Mesothelial cell of epicardium (in vitro differentiated cells): ENCODE data around the gene NPBWR2. TPM values are rescaled to one million over a fixed set of nuclear protein-coding genes. Genes with fewer than 3 reads are reported as not detected.

Source experiments
- DNase-seq, 2 experiments: peaks; one replicate each; pipeline ENCODE4 v3.0.0; 2021; ENCODE audit warnings: low spot score in 2 of 2; ENCODE audit not compliant: unreplicated experiment in 2 of 2
- H3K27ac Mint-ChIP-seq: 2 replicates; pipeline ENCODE4 v1.8.0; 2021; ENCODE audit warnings: mixed read lengths
- H3K27me3 Mint-ChIP-seq: 2 replicates; pipeline ENCODE4 v1.8.0; 2021; ENCODE audit warnings: low read depth, mixed read lengths
- H3K36me3 Mint-ChIP-seq: 2 replicates; pipeline ENCODE4 v1.8.0; 2021; ENCODE audit warnings: mixed read lengths
- H3K4me1 Mint-ChIP-seq: 2 replicates; pipeline ENCODE4 v1.8.0; 2021; ENCODE audit warnings: mixed read lengths
- H3K4me3 Mint-ChIP-seq: 2 replicates; pipeline ENCODE4 v1.8.0; 2021; ENCODE audit warnings: mild to moderate bottlenecking, moderate library complexity, mixed read lengths
- H3K9me3 Mint-ChIP-seq: 2 replicates; pipeline ENCODE4 v1.8.0; 2021; ENCODE audit warnings: mixed read lengths
- total RNA-seq: library from RNA; stranded (reverse); gene quantifications from 3 replicates; pipeline ENCODE4 v1.2.1, GENCODE V29; 2021
- TF ChIP-seq, protein P1 (sequence below): fragments of 200-600 bp; sonication (generic); IDR thresholded peaks from one replicate; pipeline ENCODE4 v1.5.0; 2021; ENCODE audit warnings: antibody characterized with exemption; ENCODE audit not compliant: unreplicated experiment

NPBWR2 gene
- total RNA-seq, 1 donor from 2014 or later = not detected

DNA sequence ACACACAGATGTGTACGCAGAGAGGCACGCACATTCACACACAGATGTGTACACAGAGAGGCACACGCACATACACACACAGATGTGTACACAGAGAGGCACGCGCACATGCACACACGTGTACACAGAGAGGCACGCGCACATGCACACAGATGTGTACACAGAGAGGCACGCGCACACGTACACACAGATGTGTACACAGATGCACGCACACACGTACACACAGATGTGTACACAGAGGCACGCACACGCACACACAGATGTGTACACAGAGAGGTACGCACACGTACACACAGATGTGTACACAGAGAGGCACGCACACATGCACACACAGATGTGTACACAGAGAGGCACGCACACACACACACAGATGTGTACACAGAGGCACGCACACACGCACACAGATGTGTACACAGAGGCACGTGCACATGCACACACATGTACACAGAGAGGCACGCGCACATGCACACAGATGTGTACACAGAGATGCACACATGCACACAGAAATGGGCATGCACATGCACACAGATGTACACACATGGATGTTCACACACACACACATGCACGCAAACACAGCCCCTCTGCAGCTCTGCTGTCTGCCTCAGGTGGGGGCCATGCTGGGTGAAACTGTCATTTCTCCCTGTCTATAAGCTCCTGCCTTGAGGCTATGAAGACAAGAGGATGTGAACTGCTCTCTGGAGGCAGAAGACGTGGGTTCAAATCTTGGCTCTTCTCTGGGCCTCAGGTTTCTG lies 42.6 kb upstream of the NPBWR2 start:
- H3K27ac Mint-ChIP-seq = no peak overlapping the region
- TF ChIP-seq, protein P1, sequence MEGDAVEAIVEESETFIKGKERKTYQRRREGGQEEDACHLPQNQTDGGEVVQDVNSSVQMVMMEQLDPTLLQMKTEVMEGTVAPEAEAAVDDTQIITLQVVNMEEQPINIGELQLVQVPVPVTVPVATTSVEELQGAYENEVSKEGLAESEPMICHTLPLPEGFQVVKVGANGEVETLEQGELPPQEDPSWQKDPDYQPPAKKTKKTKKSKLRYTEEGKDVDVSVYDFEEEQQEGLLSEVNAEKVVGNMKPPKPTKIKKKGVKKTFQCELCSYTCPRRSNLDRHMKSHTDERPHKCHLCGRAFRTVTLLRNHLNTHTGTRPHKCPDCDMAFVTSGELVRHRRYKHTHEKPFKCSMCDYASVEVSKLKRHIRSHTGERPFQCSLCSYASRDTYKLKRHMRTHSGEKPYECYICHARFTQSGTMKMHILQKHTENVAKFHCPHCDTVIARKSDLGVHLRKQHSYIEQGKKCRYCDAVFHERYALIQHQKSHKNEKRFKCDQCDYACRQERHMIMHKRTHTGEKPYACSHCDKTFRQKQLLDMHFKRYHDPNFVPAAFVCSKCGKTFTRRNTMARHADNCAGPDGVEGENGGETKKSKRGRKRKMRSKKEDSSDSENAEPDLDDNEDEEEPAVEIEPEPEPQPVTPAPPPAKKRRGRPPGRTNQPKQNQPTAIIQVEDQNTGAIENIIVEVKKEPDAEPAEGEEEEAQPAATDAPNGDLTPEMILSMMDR = no peak
- H3K4me1 Mint-ChIP-seq = peaks cover 6% of the 10 kb centered on the region
- no peak overlapping the region for H3K4me3 Mint-ChIP-seq
- H3K36me3 Mint-ChIP-seq = no peaks in the 10 kb centered on the region
- peaks cover 3% of the 10 kb centered on the region for H3K9me3 Mint-ChIP-seq
- no peak for DNase-seq
- H3K27me3 Mint-ChIP-seq = peaks cover 18% of the 10 kb centered on the region

DNA sequence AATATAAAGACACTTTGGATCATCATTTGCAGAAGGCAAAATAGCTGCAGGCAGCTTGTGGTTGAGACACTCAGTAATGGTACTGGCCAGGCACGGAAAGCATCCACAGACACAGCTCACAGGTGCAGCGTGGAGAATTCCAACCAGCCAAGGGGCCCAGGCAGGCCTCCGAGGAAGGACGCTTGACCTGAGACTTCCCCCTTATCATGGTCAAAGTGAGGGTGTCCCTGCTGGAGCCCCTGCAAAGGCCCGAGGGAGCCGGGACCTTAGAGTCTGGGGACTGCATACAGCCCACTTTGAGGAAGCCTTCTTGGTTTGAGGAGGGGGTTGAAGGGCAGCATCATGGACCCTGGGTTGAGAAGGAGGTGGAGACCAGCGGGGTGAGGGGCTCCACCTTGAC lies 41.8 kb upstream of the NPBWR2 start:
- TF ChIP-seq, protein P1 = no peak
- no peaks in the 10 kb centered on the region for H3K36me3 Mint-ChIP-seq
- H3K27ac Mint-ChIP-seq = no peak overlapping the region

DNA sequence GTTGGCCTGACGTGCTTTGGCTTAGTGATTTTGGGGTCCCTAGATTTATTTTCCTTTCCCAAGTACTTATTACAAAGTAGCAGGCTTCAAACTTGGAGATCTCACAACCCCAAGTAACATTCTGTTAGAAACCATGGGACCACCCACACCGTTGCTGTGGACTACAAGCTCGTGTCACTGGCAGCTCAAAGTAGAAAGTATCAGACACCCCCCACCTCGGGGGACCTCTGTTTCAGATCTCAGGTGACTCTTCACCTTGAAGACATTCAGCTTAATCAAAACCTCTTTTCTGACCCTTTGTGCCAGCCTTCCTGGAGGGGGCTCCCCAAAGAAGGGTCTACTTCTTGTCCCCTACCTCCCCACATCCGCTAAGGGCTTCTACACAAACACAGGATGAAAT lies 41.2 kb upstream of the NPBWR2 start:
- peaks cover 6% of the 10 kb centered on the region for H3K4me1 Mint-ChIP-seq
- no peak overlapping the region for H3K27ac Mint-ChIP-seq
- TF ChIP-seq, protein P1 = no peak
- no peak overlapping the region for H3K4me3 Mint-ChIP-seq
- H3K9me3 Mint-ChIP-seq = peaks cover 10% of the 10 kb centered on the region
- DNase-seq = no peak
- H3K27me3 Mint-ChIP-seq = peaks cover 18% of the 10 kb centered on the region
- H3K36me3 Mint-ChIP-seq = no peaks in the 10 kb centered on the region

More for the DNA sequence above, 41.8 kb upstream of the NPBWR2 start:
- Mint-ChIP-seq H3K27me3 (peaks cover 18% of the 10 kb centered on the region), H3K4me1 (peaks cover 6% of the 10 kb centered on the region), H3K9me3 (peaks cover 10% of the 10 kb centered on the region), H3K4me3 (no peak overlapping the region)
- no peak for DNase-seq

DNA sequence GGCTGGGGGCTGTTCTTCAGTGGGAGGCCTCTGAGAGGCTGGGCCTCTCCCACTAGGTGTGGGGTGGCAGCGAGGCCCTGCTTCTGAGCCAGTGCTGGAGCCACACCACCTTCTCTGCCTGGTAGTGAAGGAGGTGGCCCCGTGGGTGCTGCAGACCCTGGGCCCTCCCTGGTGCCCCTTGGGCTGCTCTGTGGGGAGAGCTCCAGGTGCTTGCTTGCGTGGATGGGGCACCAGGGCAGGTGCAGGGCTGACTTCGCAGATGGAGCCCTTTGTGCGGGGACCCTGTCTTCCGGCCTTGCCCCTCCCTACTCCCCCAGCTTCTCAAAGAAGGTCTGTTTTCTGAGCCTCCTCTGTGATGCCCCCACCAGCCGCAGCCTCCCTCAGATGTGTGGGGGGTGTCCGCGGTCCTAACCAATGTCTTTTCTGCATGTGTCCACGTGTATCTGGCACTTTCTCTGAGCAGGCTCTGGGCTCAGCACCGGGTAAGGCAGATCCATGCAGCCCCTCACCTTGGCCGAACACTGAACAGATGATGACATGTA lies 39.6 kb upstream of the NPBWR2 start:
- Mint-ChIP-seq H3K36me3 (no peaks in the 10 kb centered on the region), H3K27ac (no peak overlapping the region), H3K4me1 (peaks cover 2% of the 10 kb centered on the region), H3K4me3 (no peak overlapping the region), H3K9me3 (peaks cover 10% of the 10 kb centered on the region), H3K27me3 (peaks cover 33% of the 10 kb centered on the region)
- TF ChIP-seq, protein P1 = no peak
- no peak for DNase-seq

DNA sequence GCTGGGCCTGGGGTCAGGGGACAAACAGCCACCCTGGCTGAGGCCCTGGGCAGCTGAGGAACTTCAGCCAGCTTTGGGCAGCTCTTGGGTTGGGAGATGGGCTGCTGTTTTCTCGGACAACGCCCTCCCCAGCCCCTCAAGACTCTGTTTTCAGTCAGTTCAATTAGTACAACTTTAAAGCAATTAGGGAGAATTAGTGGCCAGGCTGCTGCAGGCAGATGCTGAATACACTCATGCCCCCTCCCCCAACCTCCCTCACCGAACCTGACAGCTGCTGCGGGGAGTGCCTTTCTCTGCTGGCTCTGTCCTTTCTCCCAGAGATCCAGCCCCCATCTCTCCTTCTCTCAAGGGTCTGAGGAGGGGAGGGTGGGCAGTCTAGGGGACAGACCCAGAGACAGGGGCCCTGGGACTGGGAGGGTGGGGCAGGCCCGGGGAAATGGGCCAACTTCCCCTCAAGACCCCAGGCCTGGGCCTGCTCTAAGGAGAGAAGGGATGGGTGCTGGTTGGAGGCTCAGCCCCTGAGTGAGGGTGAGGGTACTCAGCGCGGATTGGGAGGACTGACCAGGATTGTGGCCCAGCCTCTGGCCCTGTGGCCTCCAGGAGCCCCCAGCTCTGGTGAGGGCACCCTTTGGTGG lies 39.1 kb upstream of the NPBWR2 start:
- H3K27me3 Mint-ChIP-seq = peaks cover 34% of the 10 kb centered on the region
- TF ChIP-seq, protein P1 = no peak

More for the DNA sequence above, 39.1 kb upstream of the NPBWR2 start:
- H3K4me1 Mint-ChIP-seq = no peaks in the 10 kb centered on the region
- DNase-seq = peak in 1 of 2 experiments; percentile 36
- H3K36me3 Mint-ChIP-seq = no peaks in the 10 kb centered on the region
- H3K27ac Mint-ChIP-seq = no peak overlapping the region
- no peak overlapping the region for H3K4me3 Mint-ChIP-seq
- H3K9me3 Mint-ChIP-seq = peaks cover 10% of the 10 kb centered on the region
